A673 (cell line): ENCODE measurements around the gene RANBP2. TPM values are rescaled to one million over a fixed set of nuclear protein-coding genes. Genes with fewer than 3 reads are reported as not detected.

Source experiments
- BruUV-seq: library from RNA; stranded (reverse); fragments of 400-500 nt; replicated peaks from 2 replicates; lab custom pipeline; 2021; lab: Mats Ljungman, UMichigan
- CTCF ChIA-PET: fragments of 300-600 bp; sonication (Branson Sonifier 250); formaldehyde crosslinking; loops from one replicate; lab custom pipeline; 2022; ENCODE audit warnings: antibody characterized with exemption; lab: Charles Lee
- POLR2A ChIA-PET: fragments of 300-600 bp; sonication (Branson Sonifier 250); formaldehyde crosslinking; loops from one replicate; lab custom pipeline; 2022; ENCODE audit warnings: antibody characterized with exemption; ENCODE audit not compliant: low non-redundant PET; lab: Charles Lee
- DNase-seq: peaks from one replicate; pipeline ENCODE4 v3.0.0-alpha.2; 2015; ENCODE audit warnings: low spot score
- H3K27ac ChIP-seq: fragments of 200-600 bp; sonication (generic); 2 replicates; pipeline ENCODE4 v1.5.1; 2016; ENCODE audit warnings: mixed run types, low read depth, mild to moderate bottlenecking, mixed read lengths, antibody characterized with exemption, low read length; ENCODE audit not compliant: poor library complexity, severe bottlenecking
- H3K27me3 ChIP-seq: fragments of 200-600 bp; sonication (generic); replicated peaks from 2 replicates; pipeline ENCODE4 v1.6.1; 2017; ENCODE audit warnings: mixed run types, low read depth, mild to moderate bottlenecking, mixed read lengths, antibody characterized with exemption, low read length; ENCODE audit not compliant: insufficient read depth, poor library complexity
- H3K36me3 ChIP-seq: fragments of 200-600 bp; sonication (generic); 2 replicates; pipeline ENCODE4 v1.6.1; 2016; ENCODE audit warnings: mixed run types, mild to moderate bottlenecking, mixed read lengths, antibody characterized with exemption, low read length; ENCODE audit not compliant: insufficient read depth, poor library complexity, severe bottlenecking
- H3K4me1 ChIP-seq: fragments of 200-600 bp; sonication (generic); 2 replicates; pipeline ENCODE4 v1.6.1; 2017; ENCODE audit warnings: mixed run types, mild to moderate bottlenecking, mixed read lengths, antibody characterized with exemption, low read length; ENCODE audit not compliant: insufficient read depth, poor library complexity, severe bottlenecking
- H3K4me3 ChIP-seq: fragments of 200-600 bp; sonication (generic); 2 replicates; pipeline ENCODE4 v1.5.1; 2016; ENCODE audit warnings: low read depth, mixed run types, mild to moderate bottlenecking, mixed read lengths, low read length; ENCODE audit not compliant: poor library complexity, severe bottlenecking
- H3K9me3 ChIP-seq: fragments of 200-600 bp; sonication (generic); 2 replicates; pipeline ENCODE4 v1.6.1; 2016; ENCODE audit warnings: mixed run types, low read depth, mild to moderate bottlenecking, mixed read lengths, antibody characterized with exemption, low read length; ENCODE audit not compliant: poor library complexity, severe bottlenecking
- CTCF ChIP-seq: fragments of 300-800, 200-600 bp; sonication (generic); conservative IDR thresholded peaks from 2 replicates; pipeline ENCODE4 v1.5.1; 2017; ENCODE audit warnings: low read depth, mild to moderate bottlenecking, antibody characterized with exemption, low read length, moderate library complexity, mixed read lengths
- EZH2 ChIP-seq: fragments of 200-600 bp; sonication (generic); IDR thresholded peaks from 2 replicates; pipeline ENCODE4 v1.6.1; 2017; ENCODE audit warnings: borderline replicate concordance, low read depth, mild to moderate bottlenecking, mixed read lengths, antibody characterized with exemption, low read length; ENCODE audit not compliant: poor library complexity, severe bottlenecking
- intact Hi-C: fragments of 100-400 bp; cut with micrococcal nuclease; formaldehyde crosslinking; loops from one replicate; pipeline ENCODE4 v1.10.0; 2022; ENCODE audit not compliant: unreplicated experiment
- total RNA-seq: library from RNA; stranded (reverse); gene quantifications from 2 replicates; pipeline ENCODE4 v1.2.3, GENCODE V29; 2021

The RANBP2 gene
- total RNA-seq, 1 experiment from 2014 or later = 92.3 TPM

- Histone ChIP-seq H3K27me3 (no peaks in the 10 kb centered on the region), H3K4me3 (no peak overlapping the region), H3K27ac (no peak overlapping the region), H3K4me1 (no peaks in the 10 kb centered on the region), H3K36me3 (peaks cover 50% of the 10 kb centered on the region), H3K9me3 (peaks cover 15% of the 10 kb centered on the region)
- ChIA-PET POLR2A (no interaction called here), CTCF (no interaction called here)
- intact Hi-C loops = no loop called here
- no TSS peak for BruUV-seq
- no peak for TF ChIP-seq CTCF
- TF ChIP-seq EZH2 = no peak
- DNase-seq = no peak
Observed at GRCh38 chr2:108820482-108820881, 101.2 kb downstream of the RANBP2 start.

GRCh38 chr2:108823286-108823685, 104.0 kb downstream of the RANBP2 start:
- CTCF ChIA-PET = no interaction called here
- H3K36me3 ChIP-seq = peaks cover 27% of the 10 kb centered on the region
- no peaks in the 10 kb centered on the region for H3K4me1 ChIP-seq
- no peak overlapping the region for H3K4me3 ChIP-seq
- no peak for TF ChIP-seq EZH2
- no peak for TF ChIP-seq CTCF
- peaks cover 15% of the 10 kb centered on the region for H3K9me3 ChIP-seq
- no peak overlapping the region for H3K27ac ChIP-seq
- H3K27me3 ChIP-seq = no peaks in the 10 kb centered on the region
- no TSS peak for BruUV-seq
- intact Hi-C loops = no loop called here
- no peak for DNase-seq
- POLR2A ChIA-PET = no interaction called here

GRCh38 chr2:108824316-108825070, 105.2 kb downstream of the RANBP2 start:
- ChIA-PET POLR2A (no interaction called here), CTCF (no interaction called here)
- H3K4me3 ChIP-seq = no peak overlapping the region
- peaks cover 8% of the 10 kb centered on the region for H3K9me3 ChIP-seq
- H3K4me1 ChIP-seq = no peaks in the 10 kb centered on the region
- intact Hi-C loops = no loop called here
- no TSS peak for BruUV-seq
- H3K27me3 ChIP-seq = no peaks in the 10 kb centered on the region
- H3K36me3 ChIP-seq = peaks cover 16% of the 10 kb centered on the region
- no peak for DNase-seq
- TF ChIP-seq CTCF (no peak), EZH2 (no peak)
- no peak overlapping the region for H3K27ac ChIP-seq
